A549 (cell line): ENCODE data around the gene DLGAP1.

ENCODE experiments used
- CBX2 ChIP-seq: fragments of 200-600 bp; sonication (generic); IDR thresholded peaks from 2 replicates; pipeline ENCODE4 v1.6.1; 2016; ENCODE audit warnings: low read depth, mild to moderate bottlenecking, borderline replicate concordance
- CTCF ChIP-seq: fragments of >200 bp; sonication (Bioruptor Twin); formaldehyde crosslinking; IDR thresholded peaks from 3 replicates; pipeline ENCODE4 v1.5.1; 2016
- ELK1 ChIP-seq: fragments of 150-350 bp; IDR thresholded peaks from 2 replicates; pipeline ENCODE4 v1.6.1; 2014; ENCODE audit warnings: low read depth, mild to moderate bottlenecking, low read length
- EP300 ChIP-seq, 2 experiments: fragments of >200 bp; sonication (Bioruptor Twin); formaldehyde crosslinking; IDR thresholded peaks; 2 replicates in 1 of 2; 3 replicates in 1 of 2; pipeline ENCODE4 v1.6.1; 2016 to 2017
- MAX ChIP-seq: IDR thresholded peaks from 2 replicates; pipeline ENCODE4 v1.6.1; 2012
- PBX3 ChIP-seq: IDR thresholded peaks from 2 replicates; pipeline ENCODE4 v1.6.1; 2012
- PHF8 ChIP-seq: fragments of 200-600 bp; sonication (generic); IDR thresholded peaks from 2 replicates; pipeline ENCODE4 v1.6.1; 2016; ENCODE audit warnings: low read depth, mild to moderate bottlenecking, antibody characterized with exemption, moderate library complexity, borderline replicate concordance
- POLR2A ChIP-seq: IDR thresholded peaks from 2 replicates; pipeline ENCODE4 v1.6.1; 2012; ENCODE audit warnings: mild to moderate bottlenecking, low read length
- USF2 ChIP-seq: fragments of 450-650 bp; IDR thresholded peaks from 2 replicates; pipeline ENCODE4 v1.6.1; 2014; ENCODE audit warnings: antibody characterized with exemption
- ZFP36 ChIP-seq: fragments of 450-650 bp; IDR thresholded peaks from 2 replicates; pipeline ENCODE4 v1.6.1; 2014; ENCODE audit warnings: borderline replicate concordance; ENCODE audit not compliant: partially characterized antibody

GRCh38 chr18:3648200-3648599 lies 806.9 kb downstream of the DLGAP1 start:
- TF ChIP-seq CTCF = no peak
- no peak for TF ChIP-seq POLR2A
- no peak for TF ChIP-seq USF2
- TF ChIP-seq CBX2 = no peak
- TF ChIP-seq PHF8 = no peak
- no peak for TF ChIP-seq ELK1
- no peak for TF ChIP-seq MAX
- TF ChIP-seq PBX3 = no peak
- TF ChIP-seq EP300 (IDR thresholded peaks at IDR 0.05) = no peak
- no peak for TF ChIP-seq ZFP36
